Keratinocyte (primary cell): ENCODE results near the gene SESTD1. TPM values are rescaled to one million over a fixed set of nuclear protein-coding genes. Genes with fewer than 3 reads are reported as not detected.

Experiments
- DNase-seq: peaks from one replicate; pipeline ENCODE4 v3.0.0-alpha.2; 2011; ENCODE audit warnings: low read depth, missing footprints, low spot score
- FAIRE-seq: peaks from 2 replicates; lab custom pipeline; 2011; peaks lifted over from hg19 to GRCh38; lab: Jason Lieb, UNC
- H2AFZ ChIP-seq: 2 replicates; pipeline ENCODE4 v1.6.0; 2012; ENCODE audit warnings: low read length, control low read depth, inconsistent platforms; ENCODE audit not compliant: control insufficient read depth
- H3K27ac ChIP-seq: 2 replicates; pipeline ENCODE4 v1.5.1; 2011; ENCODE audit warnings: low read length; ENCODE audit not compliant: control insufficient read depth, insufficient read depth
- H3K27me3 ChIP-seq: 3 replicates; pipeline ENCODE4 v1.6.0; 2011; ENCODE audit warnings: low read length; ENCODE audit not compliant: control insufficient read depth, insufficient read depth; ENCODE audit errors: extremely low read depth
- H3K36me3 ChIP-seq, 2 experiments: 2 replicates in 1 of 2; 3 replicates in 1 of 2; pipeline ENCODE4 v1.5.1; 2011; ENCODE audit warnings: low read length in 2 of 2, mild to moderate bottlenecking in 1 of 2; ENCODE audit not compliant: control insufficient read depth in 2 of 2, insufficient read depth in 2 of 2; ENCODE audit errors: extremely low read depth in 1 of 2
- H3K4me1 ChIP-seq: 3 replicates; pipeline ENCODE4 v1.5.1; 2011; ENCODE audit warnings: low read length; ENCODE audit not compliant: control insufficient read depth, insufficient read depth; ENCODE audit errors: extremely low read depth
- H3K4me2 ChIP-seq: 3 replicates; pipeline ENCODE4 v1.6.0; 2011; ENCODE audit warnings: low read depth, low read length; ENCODE audit not compliant: control insufficient read depth, insufficient read depth; ENCODE audit errors: extremely low read depth
- H3K4me3 ChIP-seq, 3 experiments: fragments of 200-600 bp in 1 of 3; sonication (generic) in 1 of 3; 2 replicates in 2 of 3; 3 replicates in 1 of 3; pipeline ENCODE4 v1.5.1; 2011 to 2016; ENCODE audit warnings: low read length in 3 of 3, mild to moderate bottlenecking in 3 of 3, control low read depth in 2 of 3, inconsistent platforms in 1 of 3, low read depth in 1 of 3, mixed read lengths in 1 of 3, mixed run types in 1 of 3, moderate library complexity in 1 of 3; ENCODE audit not compliant: control insufficient read depth in 2 of 3, insufficient read depth in 2 of 3; ENCODE audit errors: extremely low read depth in 1 of 3
- H3K79me2 ChIP-seq: 2 replicates; pipeline ENCODE4 v1.6.0; 2012; ENCODE audit warnings: low read length; ENCODE audit not compliant: control insufficient read depth, insufficient read depth
- H3K9ac ChIP-seq: 3 replicates; pipeline ENCODE4 v1.6.0; 2011; ENCODE audit warnings: low read length; ENCODE audit not compliant: control insufficient read depth, insufficient read depth; ENCODE audit errors: extremely low read depth
- H3K9me1 ChIP-seq: 3 replicates; pipeline ENCODE4 v1.6.0; 2011; ENCODE audit warnings: low read length; ENCODE audit not compliant: control insufficient read depth, insufficient read depth; ENCODE audit errors: extremely low read depth
- H3K9me3 ChIP-seq: 2 replicates; pipeline ENCODE4 v1.5.1; 2012; ENCODE audit warnings: low read depth, low read length; ENCODE audit not compliant: control insufficient read depth
- H4K20me1 ChIP-seq: 3 replicates; pipeline ENCODE4 v1.6.0; 2011; ENCODE audit warnings: low read length; ENCODE audit not compliant: control insufficient read depth, insufficient read depth; ENCODE audit errors: extremely low read depth
- CTCF ChIP-seq, 3 experiments: IDR thresholded peaks in 1 of 3; conservative IDR thresholded peaks in 1 of 3; optimal IDR thresholded peaks in 1 of 3; 2 replicates in 2 of 3; 3 replicates in 1 of 3; pipeline versions ENCODE3 to v1.5.1; 2011; ENCODE audit warnings: low read length in 3 of 3, mild to moderate bottlenecking in 3 of 3, moderate library complexity in 2 of 3, control low read depth in 1 of 3, inconsistent platforms in 1 of 3; ENCODE audit not compliant: insufficient read depth in 2 of 3; ENCODE audit errors: extremely low read depth in 1 of 3
- EZH2 ChIP-seq: IDR thresholded peaks from one replicate; pipeline ENCODE4 v1.6.1; 2012; ENCODE audit warnings: inconsistent platforms, mild to moderate bottlenecking, low read length, moderate library complexity
- dilution Hi-C: fragments of 300-500 bp; cut with MboI; formaldehyde crosslinking; loops from one replicate; pipeline ENCODE4 v1.7.0; 2020; ENCODE audit warnings: low sequenced_read_pairs; ENCODE audit not compliant: extremely low pct_ligation_motif_present
- polyA plus RNA-seq, 5 experiments: library from polyadenylated mRNA; depleted of rRNA in 3 of 5; stranded (reverse) in 3 of 5; stranded (forward) in 1 of 5; unstranded in 1 of 5; fragments of >200 nt; gene quantifications; 1 replicate in 1 of 5; 2 replicates in 3 of 5; 3 replicates in 1 of 5; pipeline versions ENCODE4 v1.2.1 to v1.2.3, GENCODE V29; 2011 to 2012; ENCODE audit warnings: missing spikeins in 2 of 5, low read depth in 1 of 5, low replicate concordance in 1 of 5

Gene SESTD1
- polyA plus RNA-seq, 1 donor (not counting 4 experiments of a cell fraction or from before 2014, with no cell fraction given) = 22.3 TPM

- Histone ChIP-seq H3K9me1 (no peaks in the 10 kb centered on the region), H3K27ac (no peak overlapping the region), H3K4me1 (peaks cover 7% of the 10 kb centered on the region), H3K79me2 (no peaks in the 10 kb centered on the region), H3K27me3 (no peaks in the 10 kb centered on the region), H3K9me3 (no peaks in the 10 kb centered on the region), H2AFZ (no peak overlapping the region), H3K36me3 (peaks cover 2 to 6% of the 10 kb centered on the region in 2 experiments), H3K9ac (no peak overlapping the region), H4K20me1 (no peaks in the 10 kb centered on the region), H3K4me2 (no peak overlapping the region), H3K4me3 (no peak overlapping the region)
- FAIRE-seq (no peak), DNase-seq (no peak)
- dilution Hi-C loops = no loop called here
- TF ChIP-seq EZH2 (no peak), CTCF (optimal IDR thresholded peaks at IDR 0.05 in 1 of 3, IDR thresholded peaks at IDR 0.05 in 1 of 3, conservative IDR thresholded peaks at IDR 0.05 in 1 of 3; ENCODE audit: extremely low read depth in 1 of 3, insufficient read depth in 2 of 3, low read length in 3 of 3) (no peak)
These were observed 124.1 kb downstream of the SESTD1 start for GRCh38 chr2:179140571-179140970.

- peaks cover 7% of the 10 kb centered on the region for H3K4me1 ChIP-seq
- dilution Hi-C loops = no loop called here
- no peaks in the 10 kb centered on the region for H3K27me3 ChIP-seq
- no peaks in the 10 kb centered on the region for H3K9me3 ChIP-seq
- H2AFZ ChIP-seq = no peak overlapping the region
- H3K79me2 ChIP-seq = no peaks in the 10 kb centered on the region
- no peak for FAIRE-seq
- H3K36me3 ChIP-seq = peaks cover 2 to 6% of the 10 kb centered on the region in 2 experiments
- H3K4me2 ChIP-seq = no peak overlapping the region
- no peaks in the 10 kb centered on the region for H4K20me1 ChIP-seq
- H3K9me1 ChIP-seq = no peaks in the 10 kb centered on the region
- no peak overlapping the region for H3K9ac ChIP-seq
- DNase-seq = no peak
- TF ChIP-seq CTCF (optimal IDR thresholded peaks at IDR 0.05 in 1 of 3, IDR thresholded peaks at IDR 0.05 in 1 of 3, conservative IDR thresholded peaks at IDR 0.05 in 1 of 3; ENCODE audit: extremely low read depth in 1 of 3, insufficient read depth in 2 of 3, low read length in 3 of 3) = no peak
- no peak overlapping the region for H3K27ac ChIP-seq
- H3K4me3 ChIP-seq = no peak overlapping the region
These were observed 125.1 kb downstream of the SESTD1 start for GRCh38 chr2:179139506-179139905.
